GM21717 (cell line): ENCODE results near the gene SYNE2.

Experiments used
- ATAC-seq: cut with Tn5 transposase; IDR thresholded peaks from one replicate; pipeline ENCODE4 v1.9.1; 2021; ENCODE audit warnings: mild to moderate bottlenecking, moderate library complexity; ENCODE audit not compliant: unreplicated experiment

Gene SYNE2

DNA sequence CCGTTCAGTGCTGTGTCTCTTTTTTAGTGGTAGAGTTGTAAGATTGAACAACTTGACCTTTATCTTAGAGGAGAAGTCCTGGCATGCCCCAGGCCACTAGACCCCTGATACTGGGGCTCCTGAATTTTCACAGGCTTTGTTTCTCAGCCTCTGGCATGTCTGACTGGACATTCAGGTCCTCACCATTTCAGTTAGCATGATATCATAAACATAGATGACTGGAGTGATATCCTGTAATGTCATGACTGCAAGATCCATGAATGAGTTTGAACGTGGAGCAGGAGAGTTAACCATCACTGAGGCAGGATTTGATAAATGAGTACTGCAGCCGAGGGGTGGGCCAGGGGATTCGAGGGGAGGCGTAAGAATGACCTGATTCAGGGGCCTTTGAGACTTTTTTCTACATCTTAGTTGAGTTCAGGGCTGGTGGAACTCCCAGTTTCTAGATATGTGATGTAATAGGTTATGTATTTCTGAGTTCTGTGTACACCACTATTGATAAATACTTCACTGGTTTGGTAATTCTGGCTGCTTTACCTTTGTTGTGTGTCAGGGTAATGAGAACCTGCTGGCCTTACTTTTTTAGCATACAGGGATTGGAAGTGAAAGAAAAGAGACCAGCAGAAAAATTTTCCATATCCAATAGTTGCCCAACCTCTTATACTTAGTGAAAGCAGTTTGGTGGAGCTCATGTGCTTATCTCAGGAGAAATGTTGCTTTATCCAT, 217.0 kb downstream of the SYNE2 start:
- no peak for ATAC-seq

DNA sequence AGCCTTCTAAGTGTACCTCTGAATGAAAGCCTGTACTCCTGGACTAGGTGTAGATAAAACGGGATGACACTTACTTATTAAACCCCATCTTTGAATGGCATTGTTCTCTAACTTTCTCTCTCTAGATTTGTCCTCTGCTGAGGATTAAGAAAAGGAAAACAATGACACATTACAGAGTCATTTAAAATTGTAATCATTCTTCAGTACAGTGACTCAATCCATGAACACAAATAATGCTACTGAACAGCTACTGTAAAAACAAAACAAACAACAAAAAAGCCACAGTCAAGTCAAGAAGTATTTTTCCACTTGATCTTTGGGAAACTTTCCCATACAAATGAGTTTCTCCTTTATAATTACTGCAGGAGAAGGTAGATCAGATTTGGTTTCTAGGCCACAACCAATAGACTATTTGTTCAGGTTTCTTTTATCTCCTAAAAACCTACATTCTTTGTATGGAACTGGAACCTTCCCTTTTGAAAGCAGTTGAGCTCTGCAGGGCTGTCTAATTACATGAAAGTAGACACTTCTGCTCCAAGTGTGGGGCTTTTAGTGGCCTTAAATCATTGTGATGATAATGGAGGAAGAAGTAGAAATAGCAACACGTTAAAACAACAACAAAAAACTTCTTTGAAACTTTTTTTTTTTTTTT, 222.3 kb downstream of the SYNE2 start:
- ATAC-seq: no peak

DNA sequence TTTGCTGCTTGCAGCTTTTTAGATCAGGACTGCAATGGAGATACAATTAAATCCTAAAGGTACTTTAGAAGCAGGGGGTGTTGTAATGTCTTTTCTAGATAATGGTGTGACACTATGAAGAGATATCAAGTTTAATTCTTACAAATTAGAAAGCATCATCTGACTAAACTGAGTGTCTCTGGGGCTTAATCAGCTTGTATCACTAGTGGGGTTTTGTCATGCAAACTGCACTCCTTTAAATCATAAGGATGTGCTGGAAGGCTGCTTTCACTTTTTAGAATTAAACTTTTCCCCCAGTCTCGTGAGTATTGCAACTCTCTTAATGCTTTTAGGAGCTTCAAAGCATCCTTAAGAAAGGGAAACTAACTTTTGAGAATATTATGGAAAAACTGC, 222.8 kb downstream of the SYNE2 start:
- ATAC-seq: no peak

DNA sequence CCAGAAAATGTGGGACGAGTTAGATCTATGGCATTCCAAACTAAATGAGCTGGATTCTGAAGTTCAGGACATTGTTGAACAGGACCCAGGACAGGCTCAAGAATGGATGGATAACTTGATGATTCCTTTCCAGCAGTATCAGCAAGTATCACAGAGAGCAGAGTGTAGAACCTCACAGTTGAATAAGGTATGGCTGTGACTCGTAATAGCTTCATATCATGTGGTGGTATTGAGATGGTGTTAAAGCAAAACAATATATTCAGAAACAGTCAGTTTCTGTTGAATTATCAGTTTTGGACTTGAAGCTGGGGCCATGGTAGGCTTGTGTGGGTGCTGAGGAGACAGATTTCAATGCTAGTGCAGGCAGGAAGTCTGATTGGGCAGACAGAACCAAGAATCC, 227.6 kb downstream of the SYNE2 start:
- ATAC-seq: no peak

DNA sequence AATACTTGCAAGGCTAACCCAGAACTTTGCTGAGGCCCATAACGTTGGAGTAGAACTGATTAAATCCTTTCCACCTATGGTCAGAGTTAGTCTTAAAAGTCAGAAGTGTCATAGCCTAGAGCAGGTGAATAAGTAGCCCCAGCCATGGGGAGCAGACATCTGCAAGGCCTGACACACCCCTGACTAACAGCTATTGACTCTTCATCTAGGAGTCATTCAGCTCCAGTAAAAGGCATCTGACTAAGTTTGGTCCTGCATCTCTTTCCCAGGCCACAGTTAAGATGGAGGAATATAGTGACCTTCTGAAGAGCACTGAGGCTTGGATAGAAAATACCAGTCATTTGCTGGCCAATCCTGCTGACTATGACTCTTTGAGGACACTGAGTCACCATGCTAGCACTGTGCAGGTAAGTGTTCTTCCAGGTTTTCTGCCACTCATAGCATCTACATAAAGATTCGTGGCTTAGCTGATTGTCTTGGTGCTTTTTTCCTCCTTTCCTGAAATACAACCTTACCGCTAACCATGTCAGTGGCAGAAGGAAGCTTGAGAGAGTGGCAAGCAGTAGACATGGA, 228.5 kb downstream of the SYNE2 start:
- no peak for ATAC-seq

DNA sequence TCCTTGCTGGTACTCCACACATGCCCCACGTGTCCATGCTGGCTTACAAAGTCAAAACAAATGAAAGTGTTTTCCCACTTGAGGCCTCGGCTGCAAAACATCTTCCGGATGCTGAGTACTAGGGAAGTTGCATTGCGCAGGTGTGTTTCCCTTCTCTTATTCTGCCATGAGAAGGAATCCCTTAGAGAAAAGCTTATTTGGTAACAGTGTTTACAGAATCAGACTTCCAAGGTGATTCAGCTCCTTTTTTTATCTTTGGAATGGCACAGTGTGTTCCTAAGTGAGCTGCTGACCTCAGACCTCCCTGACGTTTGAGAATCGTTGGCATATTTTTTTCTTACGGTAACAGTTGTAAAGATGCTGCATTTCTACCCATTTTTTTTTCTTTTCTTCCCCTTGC, 230.0 kb downstream of the SYNE2 start:
- ATAC-seq: no peak

DNA sequence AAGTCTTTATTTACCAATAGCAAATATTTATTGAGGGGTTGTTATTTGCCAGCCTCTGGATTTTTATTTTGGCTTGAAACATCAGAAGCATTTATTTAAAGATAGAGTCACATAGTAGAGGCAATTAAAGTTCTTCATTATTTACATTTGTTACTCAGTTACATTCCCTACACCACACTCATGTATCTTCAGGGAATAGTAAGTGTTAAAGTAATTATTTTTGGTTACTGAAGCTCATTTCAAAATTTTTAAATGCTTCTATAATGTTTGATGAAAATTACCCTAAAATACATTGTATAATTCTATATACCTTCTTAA, 235.8 kb downstream of the SYNE2 start:
- ATAC-seq: no peak

DNA sequence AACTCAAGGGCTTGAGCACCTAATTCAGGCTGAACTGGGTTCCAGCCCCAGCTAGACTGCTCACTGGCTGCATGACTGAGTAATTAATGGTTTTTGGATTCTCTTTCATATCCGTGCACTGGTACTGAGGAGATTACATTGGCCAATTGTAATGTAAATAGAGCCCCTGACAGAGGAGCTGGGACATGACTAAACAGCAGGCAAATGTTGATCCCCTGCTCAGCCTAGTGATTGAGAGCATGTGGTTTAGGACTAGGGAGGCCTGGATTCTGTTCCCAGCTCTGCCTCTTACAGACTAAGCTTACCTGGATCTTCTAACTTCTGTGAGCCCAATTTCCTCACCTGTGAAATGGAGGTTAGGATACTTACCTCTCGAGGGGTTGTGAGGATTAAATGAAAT, 237.1 kb downstream of the SYNE2 start:
- no peak for ATAC-seq

DNA sequence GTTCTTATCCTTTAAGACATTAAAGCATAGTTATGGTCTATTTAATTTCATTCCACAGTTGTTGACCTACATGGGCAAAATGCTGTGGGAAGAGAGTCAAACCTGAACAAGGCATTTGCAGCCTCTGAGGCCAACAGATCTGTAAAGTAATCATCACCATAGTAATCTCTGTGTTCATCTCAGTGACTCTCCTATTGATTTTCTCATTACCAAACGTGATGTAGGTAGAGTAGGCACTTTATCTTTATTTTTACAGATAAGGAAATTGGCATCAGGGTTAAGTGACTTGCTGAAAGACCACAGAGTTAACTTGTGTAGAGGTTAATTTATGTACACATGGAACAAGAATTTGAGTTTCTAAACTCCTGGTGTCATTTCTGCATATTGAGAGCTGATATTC, 238.4 kb downstream of the SYNE2 start:
- no peak for ATAC-seq

DNA sequence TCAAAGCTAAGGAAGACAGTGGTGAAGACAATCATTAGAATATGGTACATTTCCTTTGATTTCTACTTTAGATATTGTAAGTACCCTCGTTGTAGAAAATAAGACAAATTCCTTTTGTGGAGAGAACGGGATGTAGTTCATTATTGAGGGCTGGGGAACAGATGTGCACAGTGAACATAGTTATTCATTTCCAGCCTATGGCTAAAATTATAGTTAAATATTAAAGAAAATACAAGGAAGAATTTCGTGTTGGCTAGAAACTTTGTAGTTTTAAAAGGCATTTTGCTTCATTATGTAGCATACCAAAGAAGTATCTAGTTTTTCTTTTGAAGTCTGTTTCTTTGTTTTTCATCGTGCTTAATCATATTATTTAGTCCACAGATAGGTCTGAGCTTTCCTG, 239.5 kb downstream of the SYNE2 start:
- ATAC-seq: no peak

DNA sequence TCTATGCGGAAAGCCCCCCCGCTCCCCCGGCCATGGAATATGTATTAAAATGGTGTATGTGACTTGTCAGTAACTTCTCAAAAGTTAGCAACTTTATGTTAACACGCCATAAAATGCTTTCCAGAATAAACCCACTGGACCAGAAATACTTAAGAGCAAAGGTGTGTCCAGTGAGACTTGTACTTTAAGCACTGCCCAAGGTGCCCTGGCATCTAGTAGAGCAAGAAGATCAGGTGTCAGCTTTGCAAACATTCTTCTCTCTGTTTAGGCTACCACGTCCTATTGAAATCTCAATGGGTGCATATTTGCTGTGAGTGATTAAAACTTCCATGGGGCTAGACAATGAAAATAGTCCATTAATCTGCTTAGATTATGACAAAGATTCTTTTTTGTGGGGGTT, 240.1 kb downstream of the SYNE2 start:
- no peak for ATAC-seq

DNA sequence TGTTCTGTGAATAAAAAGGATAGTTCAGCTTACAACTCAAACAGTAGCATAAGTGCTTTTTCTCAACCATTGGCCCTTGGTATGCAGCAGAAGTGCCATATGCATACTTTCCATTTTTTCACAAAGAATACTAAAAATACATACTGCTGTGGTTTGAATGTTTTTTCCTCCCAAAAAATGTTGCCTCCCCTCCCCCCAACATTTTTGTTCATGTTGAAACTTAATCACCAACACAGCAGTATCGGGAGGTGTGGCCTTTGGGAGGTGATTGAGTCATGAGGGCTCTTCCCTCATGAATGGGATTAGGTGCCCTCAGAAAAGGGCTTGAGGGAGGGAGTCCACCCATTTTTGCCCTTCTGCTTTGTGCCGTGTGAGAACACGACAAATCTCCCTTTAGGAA, 242.8 kb downstream of the SYNE2 start:
- no peak for ATAC-seq

DNA sequence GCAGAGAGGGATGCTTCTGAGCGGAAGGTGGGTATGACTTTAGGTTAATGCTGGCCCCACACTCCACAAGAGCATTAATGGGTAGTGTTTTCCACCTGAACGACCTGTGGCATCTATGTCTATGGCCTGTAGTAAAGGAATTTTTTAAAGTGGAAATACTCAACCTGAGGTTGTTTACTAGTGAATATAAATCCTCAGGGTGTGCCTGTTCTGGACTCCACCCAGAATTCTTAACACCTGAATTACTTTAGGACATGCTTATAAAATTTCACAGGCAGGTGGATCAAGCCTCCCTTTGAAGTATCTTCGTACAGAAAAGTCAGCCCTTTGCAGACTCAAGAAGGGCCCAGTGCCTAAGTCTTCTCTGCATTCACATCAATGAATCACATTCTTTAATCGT, 245.3 kb downstream of the SYNE2 start:
- no peak for ATAC-seq

DNA sequence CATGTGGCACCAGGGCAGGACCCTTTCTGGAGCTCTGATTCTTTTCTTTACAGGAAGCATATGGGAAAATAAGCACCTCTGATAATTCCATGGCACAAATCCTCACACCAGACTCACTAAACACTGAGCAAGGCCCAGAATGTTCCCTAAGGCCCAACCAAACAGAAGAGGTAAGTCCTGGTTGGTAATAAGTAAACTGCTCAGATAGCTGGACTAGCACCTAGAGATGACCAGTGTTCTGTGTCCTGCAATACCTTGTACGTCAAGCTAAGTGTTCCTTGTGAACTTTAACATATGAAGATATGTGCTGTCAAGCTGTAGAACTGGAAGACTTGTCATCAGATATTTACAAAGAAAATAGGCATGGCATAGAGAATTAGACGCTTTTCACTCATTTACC, 254.6 kb downstream of the SYNE2 start:
- ATAC-seq: no peak

DNA sequence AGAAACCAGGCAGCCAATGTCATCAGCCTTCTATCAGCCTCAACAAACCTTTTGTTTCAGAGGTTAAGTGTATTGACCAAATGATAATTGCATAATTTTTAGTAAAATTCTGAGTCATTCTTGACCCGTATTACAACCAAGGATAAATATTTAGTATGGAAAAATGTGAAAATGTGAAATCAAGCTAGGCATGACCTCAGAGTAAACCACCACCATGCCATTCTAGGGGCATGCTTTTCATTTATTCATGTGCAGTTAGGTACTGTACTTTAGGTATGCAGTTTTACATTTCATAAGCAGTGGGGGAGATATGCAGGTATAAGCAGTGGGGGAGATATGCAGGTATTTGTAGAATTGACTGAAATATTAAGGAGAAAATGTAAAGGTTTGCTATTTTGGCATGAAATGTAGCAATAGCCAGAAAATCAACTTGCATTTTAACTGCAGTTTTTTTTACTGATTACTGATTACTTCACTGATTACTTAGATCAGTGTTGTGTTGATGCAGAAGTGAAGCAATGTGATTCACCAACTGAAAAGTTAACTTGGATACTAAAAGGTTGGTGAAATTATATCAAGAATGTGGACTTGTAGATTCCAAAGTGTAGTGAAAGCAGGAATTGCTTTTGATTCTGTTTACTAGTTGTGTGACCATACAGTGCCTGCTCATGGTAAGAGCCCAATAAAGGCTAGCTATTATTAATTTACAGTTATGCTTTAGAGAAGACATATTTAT, 257.2 kb downstream of the SYNE2 start:
- ATAC-seq: no peak

DNA sequence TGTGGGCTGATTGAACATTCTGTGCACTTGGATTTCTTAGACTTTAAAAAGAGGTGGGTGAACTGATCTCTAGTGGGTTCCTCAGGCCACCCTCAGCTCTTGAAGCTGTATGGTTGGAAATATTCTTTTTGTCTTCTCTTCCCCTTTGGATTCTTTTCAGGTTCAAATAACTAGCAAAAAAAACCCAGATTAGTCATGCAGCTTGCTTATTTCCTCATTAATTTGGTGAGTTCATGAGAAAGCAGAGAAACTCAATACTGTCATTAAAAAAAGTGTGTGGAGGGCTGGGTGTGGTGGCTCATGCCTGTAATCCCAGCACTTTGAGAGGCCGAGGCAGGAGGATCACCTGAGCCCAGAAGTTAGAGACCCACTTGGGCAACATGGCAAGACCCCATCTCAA, 258.0 kb downstream of the SYNE2 start:
- no peak for ATAC-seq

DNA sequence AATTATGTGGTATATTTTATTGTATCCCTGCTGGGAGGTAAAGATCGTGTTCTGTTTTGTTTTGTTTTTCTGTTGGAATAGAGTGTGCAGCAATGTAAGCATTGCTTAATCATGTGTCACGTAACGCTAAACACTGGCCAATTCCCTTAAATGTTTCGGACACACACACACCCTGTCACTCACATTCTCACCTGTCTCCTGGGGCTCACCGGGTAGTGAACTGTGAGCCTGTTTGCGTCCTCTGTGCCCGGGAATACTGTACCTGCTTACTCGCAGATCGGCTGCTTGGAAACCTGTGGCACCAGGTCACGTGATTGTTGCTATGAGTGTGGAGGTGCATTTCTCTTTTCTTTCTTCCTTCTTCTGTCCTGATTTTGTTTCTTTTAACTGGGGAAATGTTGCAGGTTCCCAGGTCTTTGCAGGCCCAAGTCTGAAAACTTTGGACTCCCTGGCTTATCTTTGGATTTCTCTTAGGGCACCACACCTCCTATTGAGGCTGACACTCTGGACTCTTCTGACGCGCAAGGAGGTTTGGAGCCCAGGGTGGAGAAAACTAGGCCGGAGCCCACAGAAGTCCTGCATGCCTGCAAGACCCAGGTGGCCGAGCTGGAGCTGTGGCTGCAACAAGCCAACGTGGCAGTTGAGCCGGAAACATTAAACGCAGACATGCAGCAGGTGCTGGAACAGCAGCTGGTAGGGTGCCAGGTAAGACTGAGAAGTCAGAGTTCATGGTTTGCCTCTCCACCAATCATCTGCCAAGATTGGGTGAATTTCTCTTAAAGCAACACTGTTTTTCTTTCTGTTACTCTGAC, 260.3 kb downstream of the SYNE2 start:
- ATAC-seq: no peak

DNA sequence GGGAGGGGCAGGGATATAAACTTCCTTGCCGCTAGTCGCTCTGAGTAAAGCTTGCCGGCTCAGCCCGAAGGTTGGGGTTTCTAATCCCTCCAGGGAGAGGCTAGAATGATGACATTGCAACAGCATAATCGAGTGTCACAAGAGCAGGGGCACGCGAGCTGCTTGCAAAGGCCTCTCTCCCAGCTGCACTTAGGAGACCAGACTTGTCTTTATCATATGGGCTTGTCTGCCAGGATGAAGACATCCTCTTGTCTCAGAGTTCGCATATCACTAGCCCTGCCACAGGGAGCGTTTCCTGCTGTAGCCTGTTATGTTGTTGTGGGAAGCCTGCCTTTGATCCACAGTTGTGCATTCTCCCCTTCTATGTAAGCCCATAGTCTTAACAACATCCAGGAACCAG, 261.4 kb downstream of the SYNE2 start:
- no peak for ATAC-seq

DNA sequence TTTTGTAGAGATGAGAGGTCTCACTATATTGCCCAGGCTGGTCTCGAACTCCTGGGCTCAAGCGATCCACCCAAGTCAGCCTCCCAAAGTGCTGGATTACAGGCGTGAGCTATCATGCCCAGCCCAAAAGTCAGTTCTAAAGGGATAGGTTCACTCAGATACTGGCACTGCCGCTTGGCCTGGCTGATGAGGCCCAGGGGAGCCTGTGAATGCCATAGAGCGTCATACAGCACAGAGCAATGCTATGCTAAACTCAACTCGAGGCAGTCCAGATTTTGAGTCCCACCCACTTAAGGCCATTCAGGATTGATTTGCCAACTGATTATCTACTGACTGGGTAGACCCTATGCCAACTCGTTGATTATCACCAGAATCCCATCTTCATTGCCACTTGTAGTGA, 262.0 kb downstream of the SYNE2 start:
- ATAC-seq: no peak

DNA sequence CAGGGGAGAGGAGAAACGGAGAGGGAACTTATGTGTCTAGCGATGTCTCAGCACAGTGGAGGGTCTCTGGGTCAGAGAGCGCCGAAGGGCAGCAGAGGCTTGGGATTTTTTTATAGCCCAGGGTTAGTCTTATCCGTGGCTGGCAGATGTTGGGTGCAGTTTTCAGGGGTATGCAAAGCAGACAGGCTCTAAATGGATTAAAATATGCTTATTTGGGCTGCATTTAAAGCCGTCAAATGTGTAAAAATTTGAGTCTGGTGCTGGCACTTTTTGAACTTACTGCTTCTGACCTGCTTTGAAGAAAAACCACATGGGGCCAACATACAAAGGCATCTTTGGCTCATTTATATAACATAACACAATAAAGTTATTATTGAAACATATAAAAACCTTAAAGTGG, 262.6 kb downstream of the SYNE2 start:
- no peak for ATAC-seq

DNA sequence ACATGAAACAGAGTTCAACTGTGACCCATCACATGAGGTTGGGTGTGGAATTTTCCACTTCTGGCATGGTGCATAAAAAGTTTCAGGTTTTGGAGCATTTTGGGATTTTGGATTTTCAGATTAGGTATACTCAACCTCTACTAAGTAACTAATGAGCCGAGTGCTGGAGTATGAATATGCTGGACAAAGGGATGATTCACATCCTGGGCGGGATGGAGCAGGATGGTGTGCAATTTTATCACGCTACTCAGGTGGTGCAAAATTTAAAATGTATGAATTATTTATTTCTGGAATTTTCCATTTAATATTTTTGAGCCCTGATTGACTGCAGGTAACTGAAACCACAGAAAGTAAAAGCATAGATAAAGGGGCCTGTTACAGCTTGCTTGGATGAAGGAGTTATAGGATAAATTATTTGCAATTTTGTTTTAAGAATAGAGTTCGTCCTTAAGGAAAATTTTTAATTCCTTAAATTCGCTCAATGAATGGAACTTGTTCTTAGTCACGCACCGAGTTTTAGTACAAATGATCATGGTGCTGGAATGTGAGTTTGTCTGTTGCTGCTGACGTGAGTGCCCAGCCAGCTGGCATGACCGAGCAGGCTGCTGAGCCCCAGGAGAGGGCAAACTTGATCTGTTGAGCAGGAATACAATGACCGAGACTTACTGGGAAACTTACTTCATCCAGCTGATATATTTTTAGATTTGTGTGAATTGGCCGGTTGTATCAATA, 265.0 kb downstream of the SYNE2 start:
- no peak for ATAC-seq
